ENCODE data around the gene SNED1. TPM values are rescaled to one million over a fixed set of nuclear protein-coding genes. Genes with fewer than 3 reads are reported as not detected.

The SNED1 gene
- total and polyA plus RNA-seq, 9 of the 15 experiments (the other 6 are each of a cell fraction or from before 2014, with no cell fraction given): 0.03 to 0.07 (median 0.05) TPM; not detected in 5

GRCh38 chr2:241102239-241102803 is 103.9 kb downstream of the SNED1 start, which contains the start of gene MTERF4 (continued):
- TF ChIP-seq BCLAF1 (IDR thresholded peaks at IDR 0.05; ENCODE audit: borderline replicate concordance in 1 of 2, control insufficient read depth in 1 of 2, low read depth in 2 of 2, low read length in 1 of 2): peak in 1 of 2 experiments; percentile 94; a peak in 2 of 4 replicates
- peak; percentile 78 for TF ChIP-seq CCNT2 (IDR thresholded peaks at IDR 0.05; ENCODE audit: borderline replicate concordance, extremely low read depth, insufficient read length, low read depth, low read length)
- TF ChIP-seq ZFP30 (CRISPR knock-in tag; IDR thresholded peaks at IDR 0.05; ENCODE audit: borderline replicate concordance): no peak
- no peak for TF ChIP-seq ARID1B (IDR thresholded peaks at IDR 0.05)
- TF ChIP-seq HDAC2 (IDR thresholded peaks at IDR 0.05): no peak
- TF ChIP-seq ZNF778 (CRISPR knock-in tag; IDR thresholded peaks at IDR 0.05): no peak
- peak; percentile 62 for TF ChIP-seq POLR2B (IDR thresholded peaks at IDR 0.05; ENCODE audit: low read depth, partially characterized antibody)
- TF ChIP-seq ZNF639 (CRISPR knock-in tag; conservative IDR thresholded peaks at IDR 0.05 in 1 of 2, IDR thresholded peaks at IDR 0.05 in 1 of 2): peak in 1 of 2 experiments; percentile 98; a peak in 2 of 4 replicates
- TF ChIP-seq CBFB (CRISPR knock-in tag; IDR thresholded peaks at IDR 0.05): no peak
- TF ChIP-seq ZNF444 (CRISPR knock-in tag; IDR thresholded peaks at IDR 0.05): no peak
- no peak for TF ChIP-seq ZNF134 (CRISPR knock-in tag; conservative IDR thresholded peaks at IDR 0.05)
- no peak for TF ChIP-seq KAT8 (IDR thresholded peaks at IDR 0.05; ENCODE audit: low read depth)
- TF ChIP-seq ZNF197 (CRISPR knock-in tag; IDR thresholded peaks at IDR 0.05; ENCODE audit: low read depth): no peak
- TF ChIP-seq RAD51 (IDR thresholded peaks at IDR 0.05; ENCODE audit: borderline replicate concordance, low read depth): no peak
- TF ChIP-seq HNRNPUL1 (IDR thresholded peaks at IDR 0.05; ENCODE audit: low read length): no peak
- peak; percentile 55; the same call in 1 of the 2 replicates for TF ChIP-seq GATAD2B (IDR thresholded peaks at IDR 0.05; ENCODE audit: borderline replicate concordance)
- no peak; a peak in 1 of 4 replicates for TF ChIP-seq CSDE1 (IDR thresholded peaks at IDR 0.05)
- no peak for TF ChIP-seq LEF1 (IDR thresholded peaks at IDR 0.05)
- TF ChIP-seq GTF3C2 (IDR thresholded peaks at IDR 0.05; ENCODE audit: borderline replicate concordance, extremely low read depth, insufficient read length): no peak
- 0 out of 2 replicates have a peak, but pooled peaks have one; percentile 22 for TF ChIP-seq NFE2 (IDR thresholded peaks at IDR 0.05; ENCODE audit: low read depth)
- TF ChIP-seq ZC3H11A (IDR thresholded peaks at IDR 0.05; ENCODE audit: low read depth, low read length): no peak; the same call in 1 of the 2 replicates
- peak; percentile 83 for TF ChIP-seq TAF9B (IDR thresholded peaks at IDR 0.05; ENCODE audit: partially characterized antibody)
